H1 (cell line): ENCODE results near the gene POLRMT. TPM values are rescaled to one million over a fixed set of nuclear protein-coding genes. Genes with fewer than 3 reads are reported as not detected.

ENCODE experiments used
- CTCF ChIA-PET: fragments of 300-600 bp; sonication (Branson Sonifier 250); formaldehyde crosslinking; loops from one replicate; lab custom pipeline; 2021; ENCODE audit not compliant: partially characterized antibody; lab: Charles Lee
- POLR2A ChIA-PET: fragments of 300-600 bp; sonication (Branson Sonifier 250); formaldehyde crosslinking; loops from one replicate; lab custom pipeline; 2021; ENCODE audit warnings: inconsistent platforms; ENCODE audit not compliant: partially characterized antibody; lab: Charles Lee
- DNase-seq, 2 experiments: peaks; one replicate each; pipeline versions ENCODE4 v3.0.0 to v3.0.0-alpha.2; 2010 to 2022; ENCODE audit warnings: low spot score in 2 of 2, low read depth in 1 of 2, mixed read lengths in 1 of 2
- FAIRE-seq: peaks from 2 replicates; lab custom pipeline; 2011; peaks lifted over from hg19 to GRCh38; lab: Jason Lieb, UNC
- H2AFZ ChIP-seq: 2 replicates; pipeline ENCODE4 v1.8.1; 2012; ENCODE audit warnings: low read length, inconsistent platforms
- H2AK5ac ChIP-seq: 2 replicates; pipeline ENCODE4 v1.6.1; 2013; ENCODE audit warnings: low read depth, low read length
- H2BK120ac ChIP-seq: replicated peaks from 2 replicates; pipeline ENCODE3; 2013; ENCODE audit warnings: low read depth, low read length, inconsistent platforms
- H2BK12ac ChIP-seq: 2 replicates; pipeline ENCODE4 v1.6.1; 2013; ENCODE audit warnings: low read depth, low read length
- H2BK15ac ChIP-seq: 2 replicates; pipeline ENCODE4 v1.6.1; 2013; ENCODE audit warnings: low read length
- H2BK20ac ChIP-seq: 2 replicates; pipeline ENCODE4 v1.6.1; 2013; ENCODE audit warnings: low read length
- H2BK5ac ChIP-seq: 2 replicates; pipeline ENCODE4 v1.6.1; 2013; ENCODE audit warnings: low read depth, low read length
- H3K14ac ChIP-seq: 2 replicates; pipeline ENCODE4 v1.6.1; 2013; ENCODE audit warnings: inconsistent platforms; ENCODE audit not compliant: insufficient read length
- H3K18ac ChIP-seq: 2 replicates; pipeline ENCODE4 v1.6.1; 2013; ENCODE audit warnings: low read length; ENCODE audit errors: extremely low read depth
- H3K23ac ChIP-seq: 2 replicates; pipeline ENCODE4 v1.6.1; 2013; ENCODE audit warnings: inconsistent platforms; ENCODE audit not compliant: insufficient read length
- H3K23me2 ChIP-seq: 2 replicates; pipeline ENCODE4 v1.6.1; 2013; ENCODE audit warnings: low read depth, low read length
- H3K27ac ChIP-seq: 2 replicates; pipeline ENCODE4 v1.6.1; 2011; ENCODE audit warnings: low read depth, low read length, inconsistent platforms
- H3K27me3 ChIP-seq, 4 experiments: replicated peaks in 1 of 4; 1 replicate in 1 of 4; 2 replicates in 3 of 4; pipeline versions ENCODE4 v1.6.1 to v1.8.1; 2011 to 2013; ENCODE audit warnings: low read length in 3 of 4, mild to moderate bottlenecking in 3 of 4, inconsistent platforms in 2 of 4, mixed read lengths in 2 of 4, moderate library complexity in 1 of 4; ENCODE audit not compliant: control insufficient read depth in 3 of 4, insufficient read depth in 3 of 4; ENCODE audit errors: extremely low read depth in 1 of 4
- H3K36me3 ChIP-seq, 4 experiments: 2 replicates each; pipeline versions ENCODE4 v1.6.1 to v1.8.1; 2011 to 2013; ENCODE audit warnings: mild to moderate bottlenecking in 4 of 4, low read length in 3 of 4, moderate library complexity in 2 of 4, control low read depth in 1 of 4, inconsistent platforms in 1 of 4; ENCODE audit not compliant: insufficient read depth in 4 of 4, control insufficient read depth in 2 of 4
- H3K4ac ChIP-seq: replicated peaks from 2 replicates; pipeline ENCODE3; 2013; ENCODE audit warnings: low read length, low read depth, mixed read lengths, inconsistent platforms; ENCODE audit not compliant: insufficient read length
- H3K4me1 ChIP-seq, 4 experiments: replicated peaks in 1 of 4; 1 replicate in 1 of 4; 2 replicates in 3 of 4; pipeline versions ENCODE4 v1.6.1 to v1.8.1; 2011 to 2013; ENCODE audit warnings: low read length in 3 of 4, inconsistent platforms in 2 of 4, mixed read lengths in 1 of 4; ENCODE audit not compliant: insufficient read depth in 4 of 4, control insufficient read depth in 3 of 4
- H3K4me2 ChIP-seq, 2 experiments: 2 replicates each; pipeline versions ENCODE4 v1.6.1 to v1.8.1; 2011 to 2013; ENCODE audit warnings: low read depth in 2 of 2, low read length in 2 of 2, control low read depth in 1 of 2, inconsistent platforms in 1 of 2, mild to moderate bottlenecking in 1 of 2; ENCODE audit not compliant: insufficient read depth in 1 of 2
- H3K4me3 ChIP-seq, 4 experiments: fragments of 200-600, 300-600 bp in 1 of 4; sonication (generic), shearing (Covaris generic), sonication (Bioruptor Twin) in 1 of 4; 2 replicates each; pipeline versions ENCODE4 v1.5.1 to v1.8.1; 2011 to 2016; ENCODE audit warnings: low read length in 4 of 4, low read depth in 3 of 4, control low read depth in 2 of 4, inconsistent platforms in 2 of 4, mild to moderate bottlenecking in 2 of 4, mixed read lengths in 1 of 4, moderate library complexity in 1 of 4; ENCODE audit not compliant: insufficient read depth in 2 of 4; ENCODE audit errors: extremely low read depth in 1 of 4
- H3K56ac ChIP-seq: replicated peaks from 2 replicates; pipeline ENCODE3; 2013; ENCODE audit warnings: low read depth, mild to moderate bottlenecking, mixed read lengths, low read length, inconsistent platforms; ENCODE audit not compliant: insufficient read length
- H3K79me1 ChIP-seq: 2 replicates; pipeline ENCODE4 v1.6.1; 2013; ENCODE audit warnings: low read depth, low read length, control low read depth
- H3K79me2 ChIP-seq, 2 experiments: 2 replicates each; pipeline versions ENCODE4 v1.6.1 to v1.8.1; 2012 to 2013; ENCODE audit warnings: low read length in 2 of 2, mild to moderate bottlenecking in 2 of 2, inconsistent platforms in 1 of 2; ENCODE audit not compliant: insufficient read depth in 2 of 2, control insufficient read depth in 1 of 2
- H3K9ac ChIP-seq, 4 experiments: replicated peaks in 1 of 4; 1 replicate in 1 of 4; 2 replicates in 3 of 4; pipeline versions ENCODE4 v1.6.1 to v1.8.1; 2011 to 2013; ENCODE audit warnings: low read depth in 3 of 4, low read length in 3 of 4, control low read depth in 2 of 4, mild to moderate bottlenecking in 2 of 4, moderate library complexity in 2 of 4, inconsistent platforms in 1 of 4; ENCODE audit errors: extremely low read depth in 1 of 4
- H3K9me3 ChIP-seq, 2 experiments: 2 replicates each; pipeline versions ENCODE4 v1.6.1 to v1.8.1; 2012 to 2013; ENCODE audit warnings: mild to moderate bottlenecking in 2 of 2, moderate library complexity in 2 of 2, control low read depth in 1 of 2, inconsistent platforms in 1 of 2, low read depth in 1 of 2, low read length in 1 of 2, mixed read lengths in 1 of 2; ENCODE audit not compliant: insufficient read depth in 2 of 2
- H4K20me1 ChIP-seq, 2 experiments: replicated peaks in 1 of 2; 2 replicates each; pipeline versions ENCODE3 to v1.8.1; 2011 to 2013; ENCODE audit warnings: inconsistent platforms in 2 of 2, low read length in 2 of 2, mild to moderate bottlenecking in 1 of 2; ENCODE audit not compliant: insufficient read depth in 2 of 2, control insufficient read depth in 1 of 2
- H4K5ac ChIP-seq: 2 replicates; pipeline ENCODE4 v1.6.1; 2013; ENCODE audit warnings: low read length, low read depth, mixed read lengths, inconsistent platforms; ENCODE audit not compliant: insufficient read length
- H4K8ac ChIP-seq: 2 replicates; pipeline ENCODE4 v1.8.0; 2013; ENCODE audit warnings: mild to moderate bottlenecking, moderate library complexity, low read length, inconsistent platforms; ENCODE audit not compliant: insufficient read depth; ENCODE audit errors: extremely low read depth
- H4K91ac ChIP-seq: replicated peaks from 2 replicates; pipeline ENCODE3; 2013; ENCODE audit warnings: low read length, mixed read lengths, inconsistent platforms; ENCODE audit not compliant: insufficient read length
- ATF3 ChIP-seq: IDR thresholded peaks from 2 replicates; pipeline ENCODE4 v1.6.1; 2011; ENCODE audit warnings: low read depth, mild to moderate bottlenecking, low read length; ENCODE audit not compliant: insufficient read depth
- CEBPB ChIP-seq: IDR thresholded peaks from 2 replicates; pipeline ENCODE4 v1.6.1; 2012; ENCODE audit warnings: low read depth, low read length
- EGR1 ChIP-seq: IDR thresholded peaks from 2 replicates; pipeline ENCODE4 v1.6.1; 2011; ENCODE audit warnings: low read depth, low read length, borderline replicate concordance
- HDAC2 ChIP-seq, 2 experiments: fragments of 300-600 bp in 1 of 2; sonication (generic) in 1 of 2; IDR thresholded peaks; 2 replicates each; pipeline ENCODE4 v1.6.1; 2011 to 2012; ENCODE audit warnings: low read depth in 2 of 2, low read length in 2 of 2, mild to moderate bottlenecking in 2 of 2, moderate library complexity in 2 of 2, borderline replicate concordance in 1 of 2, inconsistent platforms in 1 of 2
- NRF1 ChIP-seq: IDR thresholded peaks from 2 replicates; pipeline ENCODE4 v1.6.1; 2011; ENCODE audit warnings: mild to moderate bottlenecking, low read depth, low read length, improper control_type of control experiment
- POLR2A ChIP-seq, 2 experiments: IDR thresholded peaks; 1 replicate in 1 of 2; 2 replicates in 1 of 2; pipeline ENCODE4 v1.6.1; 2011; ENCODE audit warnings: low read depth in 2 of 2, low read length in 2 of 2, mild to moderate bottlenecking in 2 of 2; ENCODE audit errors: control extremely low read depth in 1 of 2
- RAD21 ChIP-seq, 2 experiments: IDR thresholded peaks in 1 of 2; conservative IDR thresholded peaks in 1 of 2; 2 replicates each; pipeline ENCODE4 v1.6.1; 2011; ENCODE audit warnings: low read depth in 2 of 2, low read length in 2 of 2, improper control_type of control experiment in 1 of 2, inconsistent platforms in 1 of 2, mild to moderate bottlenecking in 1 of 2, moderate library complexity in 1 of 2
- TAF7 ChIP-seq: optimal IDR thresholded peaks from 2 replicates; pipeline ENCODE3; 2011; ENCODE audit warnings: low read depth, mild to moderate bottlenecking, inconsistent platforms, low read length, moderate library complexity, borderline replicate concordance
- TBP ChIP-seq: IDR thresholded peaks from 2 replicates; pipeline ENCODE4 v1.6.1; 2011; ENCODE audit warnings: low read depth, low read length, improper control_type of control experiment
- USF2 ChIP-seq: IDR thresholded peaks from 2 replicates; pipeline ENCODE4 v1.6.1; 2011; ENCODE audit warnings: low read length, improper control_type of control experiment
- WGBS, 2 experiments: shearing (Covaris generic) in 1 of 2; methylation state at CpG; one replicate each; pipeline versions ENCODE4 v1.1.6 to v1.1.7; 2013 to 2015; ENCODE audit warnings: low lambda C conversion rate in 2 of 2, mixed read lengths in 2 of 2, inconsistent platforms in 1 of 2, low coverage in 1 of 2, missing lambda C conversion rate in 1 of 2; ENCODE audit not compliant: insufficient replicate concordance in 2 of 2, insufficient coverage in 1 of 2, insufficient read length in 1 of 2; ENCODE audit errors: extremely low coverage in 1 of 2, missing lambda C conversion rate in 1 of 2; 5-methylcytosine and 5-hydroxymethylcytosine counted together
- polyA plus RNA-seq, 7 experiments: library from polyadenylated mRNA; depleted of rRNA in 3 of 7; stranded (reverse) in 5 of 7; unstranded in 2 of 7; fragments of >200 nt in 5 of 7; fragments of 200-250 nt in 2 of 7; gene quantifications; 1 replicate in 5 of 7; 2 replicates in 1 of 7; 4 replicates in 1 of 7; pipeline versions ENCODE4 v1.2.1 to v1.2.3, GENCODE V29; 2011 to 2013; ENCODE audit warnings: missing spikeins in 2 of 7, mixed read lengths in 2 of 7
- total RNA-seq: library from RNA; stranded (reverse); fragmentation: NEBNext Ultra II Directional; extraction: Animal tissue kit (Norgen Biotek cat#: 25700); gene quantifications from 2 replicates; pipeline ENCODE4 v1.2.1, GENCODE V29; 2021
- TF ChIP-seq, protein P1 (sequence below): IDR thresholded peaks from 2 replicates; pipeline ENCODE4 v1.6.1; 2012; ENCODE audit warnings: inconsistent platforms

POLRMT gene
- total and polyA plus RNA-seq, 2 of the 8 experiments (the other 6 are each of a cell fraction or from before 2014, with no cell fraction given), result 93.0 to 111 TPM

DNA sequence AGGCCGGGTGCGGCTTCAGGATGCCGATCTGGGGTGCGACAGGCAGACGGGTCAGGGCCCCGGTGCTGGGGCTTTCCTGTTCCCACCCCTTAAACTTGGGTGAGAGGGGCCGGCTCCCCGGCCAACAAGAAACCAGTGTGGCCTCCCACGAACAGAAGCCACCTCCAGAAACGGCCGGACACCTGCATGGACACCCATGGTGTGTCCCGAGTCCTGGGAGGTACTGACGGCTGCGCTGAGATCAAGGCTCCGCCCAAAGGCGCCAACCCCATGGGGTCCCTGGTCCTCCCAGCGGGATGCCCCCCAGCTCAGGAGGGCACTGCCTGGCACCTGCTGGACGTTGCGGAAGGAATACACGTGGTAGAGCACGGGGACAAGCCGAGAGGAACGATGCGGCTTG lies 11.5 kb downstream of the POLRMT start:
- Histone ChIP-seq H2AFZ (no peak overlapping the region), H4K5ac (no peak overlapping the region), H3K18ac (no peak overlapping the region), H3K23me2 (no peaks in the 10 kb centered on the region), H3K56ac (no peak overlapping the region), H2AK5ac (no peak overlapping the region), H4K20me1 (peaks cover 0 to 15% of the 10 kb centered on the region in 2 experiments), H3K9me3 (no peaks in the 10 kb centered on the region), H3K23ac (no peak overlapping the region), H3K4me3 (no peak overlapping the region), H3K36me3 (peaks cover 4 to 67% (median 37%) of the 10 kb centered on the region in 4 experiments; a peak in 7 of 8 replicates), H3K9ac (no peak overlapping the region), H4K91ac (no peak overlapping the region), H2BK15ac (no peak overlapping the region), H3K27me3 (no peaks in the 10 kb centered on the region), H2BK20ac (no peak overlapping the region), H3K79me1 (no peaks in the 10 kb centered on the region), H3K14ac (no peak overlapping the region), H2BK120ac (no peak overlapping the region), H2BK5ac (no peak overlapping the region), H3K79me2 (no peaks in the 10 kb centered on the region; a peak in 1 of 4 replicates), H3K27ac (no peak overlapping the region), H4K8ac (no peak overlapping the region), H3K4me2 (no peak overlapping the region), H3K4me1 (no peaks in the 10 kb centered on the region), H2BK12ac (no peak overlapping the region), H3K4ac (no peak overlapping the region)
- 91% methylated on average over 24 of the region's 24 CpGs; no CpG with 5 or more reads in 1 of the 2 experiments for WGBS, 2 experiments
- TF ChIP-seq USF2, result no peak
- TF ChIP-seq EGR1, result no peak
- TF ChIP-seq, protein P1, sequence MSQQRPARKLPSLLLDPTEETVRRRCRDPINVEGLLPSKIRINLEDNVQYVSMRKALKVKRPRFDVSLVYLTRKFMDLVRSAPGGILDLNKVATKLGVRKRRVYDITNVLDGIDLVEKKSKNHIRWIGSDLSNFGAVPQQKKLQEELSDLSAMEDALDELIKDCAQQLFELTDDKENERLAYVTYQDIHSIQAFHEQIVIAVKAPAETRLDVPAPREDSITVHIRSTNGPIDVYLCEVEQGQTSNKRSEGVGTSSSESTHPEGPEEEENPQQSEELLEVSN, result no peak
- no peak for TF ChIP-seq CEBPB
- TF ChIP-seq HDAC2 (IDR thresholded peaks at IDR 0.05; ENCODE audit: borderline replicate concordance in 1 of 2, low read depth in 2 of 2, low read length in 2 of 2), result no peak
- no peak for TF ChIP-seq RAD21 (IDR thresholded peaks at IDR 0.05 in 1 of 2, conservative IDR thresholded peaks at IDR 0.05 in 1 of 2; ENCODE audit: low read depth in 2 of 2, low read length in 2 of 2)
- TF ChIP-seq POLR2A (IDR thresholded peaks at IDR 0.05; ENCODE audit: control extremely low read depth in 1 of 2, low read depth in 2 of 2, low read length in 2 of 2), result no peak
- no peak for TF ChIP-seq TBP
- TF ChIP-seq ATF3, result no peak
- no peak for TF ChIP-seq TAF7
- TF ChIP-seq NRF1, result no peak
- DNase-seq, result no peak
- CTCF ChIA-PET, result interaction anchor here (1.7 to 2.0 kb wide), 2 partner anchors 10 to 34 kb away, joined by 4 to 6 read pairs; no protein-coding TSS in a partner anchor
- POLR2A ChIA-PET, result interaction anchor here (1.4 to 1.5 kb wide), 2 partner anchors 9 to 35 kb away, joined by 3 read pairs; no protein-coding TSS in a partner anchor
- no peak for FAIRE-seq
